Breast epithelium (tissue), 4 donors: ENCODE data around the gene TMTC2. TPM values are rescaled to one million over a fixed set of nuclear protein-coding genes. Genes with fewer than 3 reads are reported as not detected.

Experiments
- DNase-seq, 2 donors: peaks; one replicate each; pipeline ENCODE4 v3.0.0-alpha.2; 2019; ENCODE audit warnings: low spot score in 2 of 2
- H3K27ac ChIP-seq, 2 donors: fragments of 200-600 bp; sonication (generic) in 1 of 2; one replicate each; pipeline ENCODE4 v1.5.1; 2016 to 2019; ENCODE audit warnings: mild to moderate bottlenecking in 1 of 2
- H3K27me3 ChIP-seq, 2 donors: fragments of 200-600 bp; sonication (generic) in 1 of 2; one replicate each; pipeline versions ENCODE4 v1.5.1 to v1.6.0; 2017 to 2019; ENCODE audit warnings: control low read depth in 1 of 2, mild to moderate bottlenecking in 1 of 2
- H3K36me3 ChIP-seq: fragments of 200-600 bp; one replicate; pipeline ENCODE4 v1.5.1; 2019
- H3K4me1 ChIP-seq, 2 donors: fragments of 200-600 bp; sonication (generic); one replicate each; pipeline ENCODE4 v1.5.1; 2016 to 2019; ENCODE audit warnings: control low read depth in 1 of 2
- H3K4me3 ChIP-seq, 3 donors: fragments of 200-600 bp; sonication (generic); 1 replicate in 2 of 3; 2 replicates in 1 of 3; pipeline ENCODE4 v1.5.1; 2016 to 2019; ENCODE audit warnings: mild to moderate bottlenecking in 3 of 3, moderate library complexity in 2 of 3
- H3K9me3 ChIP-seq, 2 donors: fragments of 200-600 bp; sonication (generic) in 1 of 2; one replicate each; pipeline ENCODE4 v1.5.1; 2016 to 2019; ENCODE audit warnings: control low read depth in 1 of 2
- CTCF ChIP-seq, 3 donors: fragments of 450-650 bp; IDR thresholded peaks; one replicate each; pipeline ENCODE4 v1.5.1; 2016 to 2017; ENCODE audit warnings: antibody characterized with exemption in 3 of 3, mild to moderate bottlenecking in 3 of 3, moderate library complexity in 3 of 3
- POLR2A ChIP-seq: fragments of 450-650 bp; IDR thresholded peaks from one replicate; pipeline ENCODE4 v1.6.1; 2016; ENCODE audit warnings: antibody characterized with exemption, mild to moderate bottlenecking, moderate library complexity
- POLR2AphosphoS5 ChIP-seq, 3 donors: sonication (generic); formaldehyde crosslinking; IDR thresholded peaks; one replicate each; pipeline ENCODE4 v1.6.1; 2017; ENCODE audit warnings: antibody characterized with exemption in 3 of 3
- intact Hi-C: fragments of 100-400 bp; cut with DNase I; formaldehyde crosslinking; loops from one replicate; pipeline ENCODE4 v1.15.1; 2023; ENCODE audit warnings: low total_unique reads
- total RNA-seq, 3 donors: library from RNA; depleted of rRNA; stranded (reverse); fragments of >200 nt; gene quantifications; one replicate each; pipeline ENCODE4 v1.1.0, GENCODE V29; 2016

TMTC2 gene
- total RNA-seq, 3 donors from 2014 or later: 7.0 to 28.8 (median 19.3) TPM

- H3K4me3 ChIP-seq: no peak overlapping the region
- H3K9me3 ChIP-seq: no peaks in the 10 kb centered on the region
- TF ChIP-seq POLR2A (no peak), CTCF (IDR thresholded peaks at IDR 0.05) (no peak), POLR2AphosphoS5 (IDR thresholded peaks at IDR 0.05) (no peak)
- no peaks in the 10 kb centered on the region for H3K27me3 ChIP-seq
- intact Hi-C loops: no loop called here
- H3K27ac ChIP-seq: no peak overlapping the region
- no peaks in the 10 kb centered on the region for H3K4me1 ChIP-seq
- H3K36me3 ChIP-seq: no peaks in the 10 kb centered on the region
- DNase-seq: no peak
These were observed 27.1 kb upstream of the TMTC2 start for GRCh38 chr12:82659343-82660207.

DNA sequence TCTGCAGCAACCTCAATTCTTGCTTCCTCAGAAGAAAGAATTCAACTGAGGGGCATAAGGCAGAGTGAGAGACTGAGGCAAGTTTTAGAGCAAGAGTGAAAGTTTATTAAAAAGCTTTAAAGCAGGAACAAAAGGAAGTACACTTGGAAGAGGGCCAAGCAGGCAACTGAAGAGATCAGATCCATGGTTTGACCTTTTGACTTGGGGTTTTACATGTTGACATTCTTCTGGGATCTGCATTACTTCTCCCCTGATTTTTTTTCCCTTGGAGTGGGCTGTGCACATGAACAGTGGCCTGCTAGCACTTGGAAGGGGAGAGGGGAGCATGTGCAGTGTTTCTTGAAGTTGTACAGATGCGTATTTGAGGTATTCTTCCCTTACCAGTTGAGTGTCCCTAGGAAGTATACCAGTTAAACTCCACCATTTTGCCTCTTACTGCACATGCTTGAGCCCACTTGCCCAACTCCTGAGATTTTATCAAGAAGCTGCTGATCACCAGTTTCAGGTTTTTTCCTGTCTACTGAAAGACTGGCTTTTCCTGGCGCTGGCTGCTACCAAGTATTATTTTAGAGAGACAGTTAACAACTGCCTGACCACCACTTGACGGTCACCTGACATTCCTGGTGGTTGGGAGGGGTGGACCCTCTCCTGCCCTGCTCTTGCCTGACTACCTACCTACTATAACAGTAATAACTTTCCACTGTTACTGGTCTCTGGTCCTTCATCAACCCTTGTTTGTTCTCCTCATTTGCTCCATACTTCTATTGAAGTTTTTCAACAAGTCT lies 26.0 kb upstream of the TMTC2 start:
- TF ChIP-seq POLR2AphosphoS5 (IDR thresholded peaks at IDR 0.05): no peak
- TF ChIP-seq CTCF (IDR thresholded peaks at IDR 0.05): no peak
- no peak for TF ChIP-seq POLR2A
- Histone ChIP-seq H3K4me1 (no peaks in the 10 kb centered on the region), H3K27me3 (no peaks in the 10 kb centered on the region), H3K27ac (no peak overlapping the region), H3K4me3 (no peak overlapping the region), H3K36me3 (no peaks in the 10 kb centered on the region), H3K9me3 (no peaks in the 10 kb centered on the region)
- intact Hi-C loops: no loop called here
- no peak for DNase-seq

DNA sequence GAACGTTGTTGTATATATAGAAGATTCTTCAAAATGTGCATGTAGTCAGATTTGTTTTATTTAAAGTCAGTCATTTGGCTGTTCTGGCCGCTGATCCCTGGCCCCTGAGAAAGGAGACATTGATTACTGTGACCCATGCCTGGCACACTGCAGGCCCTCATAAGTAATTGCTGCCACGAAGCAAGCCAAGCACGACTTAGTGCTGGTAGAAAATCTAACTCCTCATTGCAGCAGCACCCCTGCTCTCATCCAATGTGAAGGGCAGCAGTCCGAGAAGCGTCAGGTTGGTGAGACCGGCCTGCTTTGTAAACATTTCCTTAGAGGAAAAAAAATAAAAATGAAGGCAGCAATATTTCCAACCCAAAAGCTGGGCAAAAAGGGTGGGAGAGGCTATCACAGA lies 22.8 kb upstream of the TMTC2 start:
- Histone ChIP-seq H3K27ac (no peak overlapping the region), H3K4me3 (no peak overlapping the region), H3K27me3 (no peaks in the 10 kb centered on the region), H3K4me1 (no peaks in the 10 kb centered on the region), H3K9me3 (no peaks in the 10 kb centered on the region), H3K36me3 (no peaks in the 10 kb centered on the region)
- TF ChIP-seq POLR2AphosphoS5 (IDR thresholded peaks at IDR 0.05) (no peak), POLR2A (no peak), CTCF (IDR thresholded peaks at IDR 0.05) (no peak)
- intact Hi-C loops: no loop called here
- no peak for DNase-seq

GRCh38 chr12:82665142-82665923 lies 21.4 kb upstream of the TMTC2 start:
- H3K27me3 ChIP-seq: no peaks in the 10 kb centered on the region
- no peak for TF ChIP-seq POLR2AphosphoS5 (IDR thresholded peaks at IDR 0.05)
- TF ChIP-seq CTCF (IDR thresholded peaks at IDR 0.05): no peak
- no peak for TF ChIP-seq POLR2A
- no peak overlapping the region for H3K4me3 ChIP-seq
- no peak overlapping the region for H3K27ac ChIP-seq
- DNase-seq: no peak
- intact Hi-C loops: no loop called here
- no peaks in the 10 kb centered on the region for H3K9me3 ChIP-seq
- no peaks in the 10 kb centered on the region for H3K4me1 ChIP-seq
- no peaks in the 10 kb centered on the region for H3K36me3 ChIP-seq
